GM18873 (cell line): Measurements from ENCODE around the gene ATG16L1.

Source experiments
- ATAC-seq: cut with Tn5 transposase; IDR thresholded peaks from one replicate; pipeline ENCODE4 v1.9.1; 2021; ENCODE audit warnings: mild to moderate bottlenecking, moderate library complexity, moderate number of reproducible peaks; ENCODE audit not compliant: unreplicated experiment, low FRiP score

The ATG16L1 gene

GRCh38 chr2:233251306-233252116 is at the start of gene ATG16L1:
ATG16L1 (plus strand) TSS chr2:233251673; CDS start chr2:233251828, 155 bp downstream.
- ATAC-seq: peak; percentile 79

DNA sequence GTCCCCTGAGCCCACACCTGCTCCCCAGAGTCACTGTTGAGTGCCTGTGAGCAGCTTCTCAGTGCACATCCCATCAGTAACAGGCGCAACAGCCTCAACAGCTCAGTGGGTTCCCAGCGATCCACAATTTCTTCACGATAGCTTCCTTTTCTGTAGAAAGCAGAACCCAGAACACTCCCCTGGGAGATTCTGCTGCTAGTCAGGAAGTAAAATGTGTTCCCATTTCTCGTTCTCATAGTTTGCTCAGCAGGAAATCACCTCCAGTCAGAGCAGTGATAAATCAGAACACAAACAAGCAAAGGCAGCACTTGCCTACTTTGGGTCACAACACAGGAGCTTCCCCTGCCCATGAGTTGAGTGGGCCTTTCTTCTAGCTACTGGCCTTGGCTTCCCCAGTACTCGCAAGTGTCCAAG is 48.9 kb upstream of the ATG16L1 start:
- no peak for ATAC-seq

DNA sequence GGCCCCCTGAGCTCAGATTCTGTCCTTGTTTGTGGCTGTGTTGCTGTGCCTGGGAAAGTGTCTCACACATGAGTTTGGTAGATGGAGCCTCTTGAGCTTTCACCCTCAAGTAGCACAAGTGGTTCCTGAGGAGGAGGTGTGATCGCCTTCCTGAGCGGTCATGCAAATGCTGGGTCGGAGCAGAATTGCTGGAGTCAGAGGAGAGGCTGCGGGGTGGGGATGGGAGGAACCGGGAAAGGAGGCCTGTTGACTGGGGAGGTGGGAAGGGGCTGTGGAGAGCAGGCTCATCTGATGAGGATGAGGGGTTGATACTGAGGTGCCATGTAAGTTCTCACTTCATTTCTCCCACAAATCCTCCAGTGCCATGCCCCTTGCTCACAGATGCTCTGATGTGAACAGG is 48.4 kb upstream of the ATG16L1 start:
- no peak for ATAC-seq

GRCh38 chr2:233204286-233204936 is 47.1 kb upstream of the ATG16L1 start:
- ATAC-seq: no peak

DNA sequence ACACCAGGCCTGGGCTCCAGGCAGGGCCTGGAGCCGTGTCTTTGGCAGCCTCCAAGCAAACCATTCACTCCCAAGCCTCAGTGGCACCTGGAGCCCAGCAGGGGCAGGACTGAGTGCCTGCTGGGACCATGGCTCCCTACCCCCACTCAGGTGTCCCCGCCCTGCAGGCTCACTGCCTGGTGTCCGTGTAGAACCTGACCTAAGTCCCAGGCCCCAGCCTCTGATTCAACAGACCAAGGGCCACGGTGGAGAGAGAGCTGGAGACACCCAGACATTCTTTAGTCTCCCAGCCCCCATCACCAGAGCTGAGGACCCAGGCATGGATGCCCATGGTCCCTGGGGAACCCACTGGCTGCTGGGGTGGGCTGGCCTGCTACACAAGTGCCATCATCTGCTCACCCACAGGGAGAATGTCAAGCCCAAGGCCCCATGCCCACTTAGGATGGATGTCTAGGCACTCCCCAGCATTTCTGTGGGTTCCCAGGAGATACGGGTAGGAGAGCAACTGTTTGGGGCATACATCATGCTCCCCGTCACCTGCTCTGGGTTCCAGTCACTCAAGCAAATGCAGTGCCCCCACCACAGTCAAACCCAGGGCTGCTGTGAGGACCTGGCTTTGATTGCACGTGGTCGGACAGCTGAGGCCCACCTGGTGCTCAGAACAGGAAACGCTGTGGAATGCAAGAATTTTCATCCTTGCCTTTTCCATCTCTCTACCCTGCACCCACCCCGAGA is 42.9 kb upstream of the ATG16L1 start:
- ATAC-seq: no peak

DNA sequence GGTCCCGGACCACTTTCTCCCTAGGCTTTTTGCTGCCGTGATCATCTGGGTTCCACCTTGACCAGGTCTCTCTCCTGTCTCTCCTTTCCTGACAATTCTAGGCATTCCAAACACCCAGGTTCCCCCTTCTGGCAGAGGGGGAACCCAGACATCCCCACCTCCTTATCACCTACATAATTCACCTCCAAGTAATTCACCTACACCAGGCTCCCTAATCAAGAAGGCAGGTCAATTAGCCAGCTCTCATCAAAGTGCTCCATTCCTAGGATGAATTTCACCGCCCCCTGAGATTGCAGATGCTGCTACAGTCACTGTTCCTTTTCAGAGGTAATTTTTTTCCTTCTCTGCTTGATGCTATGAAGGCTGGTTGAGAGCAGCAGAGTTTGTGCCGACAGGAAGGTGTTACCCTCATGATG is 42.3 kb upstream of the ATG16L1 start:
- no peak for ATAC-seq

DNA sequence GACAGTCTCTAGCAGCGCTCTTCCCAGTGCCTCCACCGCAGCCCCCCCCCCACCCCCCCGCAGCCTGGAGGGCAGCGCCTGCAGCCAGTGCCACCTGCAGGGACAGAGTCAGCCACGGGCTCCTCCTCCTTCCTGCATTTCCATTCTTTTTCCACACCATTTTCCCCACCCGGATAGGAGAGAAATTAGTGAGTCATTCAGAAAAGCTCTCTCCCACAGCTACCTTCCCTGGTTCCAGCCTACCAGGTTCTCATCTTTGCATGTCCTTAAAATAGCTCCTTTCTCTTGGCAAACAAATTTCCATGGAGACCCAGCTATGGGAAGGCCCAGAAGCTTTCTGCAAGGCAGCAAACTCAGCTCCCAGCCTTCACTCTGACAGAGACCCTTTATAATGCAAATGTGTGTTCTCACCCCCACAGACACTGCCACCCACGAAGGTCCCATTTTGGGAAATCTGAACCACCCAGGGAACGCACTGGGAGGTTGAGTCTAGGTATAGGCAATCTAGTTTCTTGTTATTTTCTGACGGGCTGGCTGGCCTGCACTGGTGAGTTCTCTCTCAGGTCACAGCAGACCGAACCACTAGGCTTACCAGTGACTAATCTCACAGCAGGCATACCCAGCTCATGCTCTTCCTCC is 41.8 kb upstream of the ATG16L1 start:
- ATAC-seq: no peak

- ATAC-seq: no peak
Observed at GRCh38 chr2:233210281-233210680, 41.2 kb upstream of the ATG16L1 start.

GRCh38 chr2:233210843-233211547 is 40.5 kb upstream of the ATG16L1 start:
- ATAC-seq: no peak

GRCh38 chr2:233211548-233211895 is 40.0 kb upstream of the ATG16L1 start:
- ATAC-seq: no peak

DNA sequence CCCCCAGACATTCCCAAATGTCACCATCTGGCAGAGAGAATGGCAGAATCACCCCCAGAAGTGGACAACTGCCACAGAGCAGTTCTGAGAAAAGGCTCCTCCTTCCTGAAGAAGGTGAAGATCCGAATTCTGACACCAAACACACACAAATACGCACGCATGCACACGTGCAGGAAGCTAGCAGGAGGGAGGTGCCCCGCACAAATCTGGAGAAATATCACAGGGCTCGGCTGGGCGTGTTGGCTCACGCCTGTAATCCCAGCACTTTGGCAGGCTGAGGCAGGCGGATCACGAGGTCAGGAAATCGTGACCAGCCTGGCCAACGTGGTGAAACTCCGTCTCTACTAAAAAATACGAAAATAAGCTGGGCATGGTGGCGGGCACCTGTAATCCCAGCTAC is 38.5 kb upstream of the ATG16L1 start:
- ATAC-seq: no peak

- no peak for ATAC-seq
Observed at GRCh38 chr2:233213975-233214374, 37.5 kb upstream of the ATG16L1 start.

DNA sequence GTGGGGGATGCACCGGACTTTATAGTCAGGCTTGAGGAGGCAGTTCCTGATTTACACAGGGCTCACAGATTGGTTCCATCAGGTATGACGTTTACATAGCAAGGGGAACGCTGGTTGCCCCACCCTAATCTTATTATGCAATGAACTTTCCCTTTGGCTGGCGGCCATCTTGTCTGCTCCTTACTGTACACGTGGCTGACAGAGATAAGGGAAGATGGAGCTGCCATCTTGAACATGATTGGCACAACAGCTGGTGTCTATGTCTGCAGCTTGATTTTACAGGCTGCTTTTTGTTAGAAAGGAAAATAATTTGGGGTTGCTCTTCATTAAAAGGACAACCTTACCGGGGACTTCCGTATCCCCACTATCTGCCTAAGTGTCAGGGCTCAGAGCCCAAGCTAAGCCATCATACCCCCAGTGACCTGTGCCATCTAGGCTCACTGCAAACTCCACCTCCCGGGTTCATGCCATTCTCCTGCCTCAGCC is 33.5 kb upstream of the ATG16L1 start:
- no peak for ATAC-seq

- no peak for ATAC-seq
Observed at GRCh38 chr2:233218836-233219235, 32.6 kb upstream of the ATG16L1 start.

DNA sequence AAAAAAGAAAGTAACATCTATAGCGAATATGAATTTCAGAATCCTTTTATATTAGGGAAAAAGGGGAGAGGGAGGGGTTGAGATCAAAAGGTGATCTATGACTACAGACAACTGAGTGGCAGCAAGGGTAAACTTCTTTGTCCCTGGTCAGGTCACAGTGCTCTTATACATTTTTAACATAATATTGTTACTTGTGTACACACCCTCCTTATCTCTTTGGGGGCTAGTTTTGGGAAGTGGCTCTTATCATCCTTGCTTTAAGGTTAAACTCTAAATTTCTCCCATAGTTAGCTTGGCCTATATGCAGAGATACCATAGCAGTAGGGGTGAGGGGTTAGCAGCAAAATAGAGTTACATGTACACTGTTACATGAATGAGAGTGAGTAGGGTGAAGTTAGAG is 31.6 kb upstream of the ATG16L1 start:
- no peak for ATAC-seq

GRCh38 chr2:233221378-233222063 is 30.0 kb upstream of the ATG16L1 start:
- no peak for ATAC-seq

DNA sequence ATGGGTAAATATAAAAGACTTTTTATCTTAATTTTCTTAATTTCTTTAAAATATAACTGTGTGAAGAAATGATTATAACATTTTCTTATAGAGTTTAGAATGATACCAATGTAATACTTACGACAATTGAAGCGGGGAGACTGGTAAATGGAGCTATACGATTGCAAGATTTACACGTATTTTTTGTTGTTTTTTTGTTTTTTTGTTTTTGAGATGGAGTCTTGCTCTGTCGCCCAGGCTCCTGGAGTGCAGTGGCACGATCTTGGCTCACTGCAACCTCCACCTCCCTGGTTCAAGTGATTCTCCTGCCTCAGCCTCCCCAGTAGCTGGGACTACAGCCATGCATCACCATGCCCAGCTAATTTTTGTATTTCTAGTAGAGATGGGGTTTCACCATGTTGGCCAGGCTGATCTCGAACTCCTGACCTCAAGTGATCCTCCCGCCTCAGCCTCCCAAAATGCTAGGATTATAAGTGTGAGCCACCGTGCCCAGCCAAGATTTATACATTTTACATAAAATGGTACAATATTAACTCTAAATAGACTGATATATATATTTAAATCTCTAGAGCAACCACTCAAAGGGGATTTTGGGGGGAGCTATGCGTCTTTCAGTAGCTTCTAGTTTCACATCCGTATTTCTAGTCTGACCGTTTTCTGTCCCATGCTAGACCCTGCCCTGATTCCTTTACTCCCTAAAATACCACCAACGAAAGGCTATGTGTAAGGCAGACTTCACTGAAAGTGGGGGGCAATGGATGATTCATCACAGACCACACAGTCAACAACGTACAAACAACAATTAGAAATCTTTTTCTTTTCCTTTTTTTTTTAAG is 28.2 kb upstream of the ATG16L1 start:
- peak; percentile 79 for ATAC-seq

GRCh38 chr2:233225230-233226068 is 26.0 kb upstream of the ATG16L1 start:
- no peak for ATAC-seq
